Melanocyte of skin (primary cell): ENCODE data around the gene SGMS2. TPM values are rescaled to one million over a fixed set of nuclear protein-coding genes. Genes with fewer than 3 reads are reported as not detected.

Source experiments
- small RNA-seq, 2 donors: library from RNA; depleted of rRNA; stranded (forward); fragments of <200 nt; gene quantifications; one replicate each; pipeline ENCODE3, GENCODE V24; 2012
- total RNA-seq, 2 donors: library from RNA; depleted of rRNA; stranded (reverse); fragments of >200 nt; gene quantifications; 2 replicates each; pipeline ENCODE4 v1.2.3, GENCODE V29; 2012

Gene SGMS2
- 10 to 100 TPM; 15.1 to 20.3 TPM for total RNA-seq

GRCh38 chr4:107824350-107825071 is at the start of gene SGMS2:
SGMS2 (plus strand) TSS chr4:107824932; CDS start chr4:107895554, 70,622 bp downstream.

DNA sequence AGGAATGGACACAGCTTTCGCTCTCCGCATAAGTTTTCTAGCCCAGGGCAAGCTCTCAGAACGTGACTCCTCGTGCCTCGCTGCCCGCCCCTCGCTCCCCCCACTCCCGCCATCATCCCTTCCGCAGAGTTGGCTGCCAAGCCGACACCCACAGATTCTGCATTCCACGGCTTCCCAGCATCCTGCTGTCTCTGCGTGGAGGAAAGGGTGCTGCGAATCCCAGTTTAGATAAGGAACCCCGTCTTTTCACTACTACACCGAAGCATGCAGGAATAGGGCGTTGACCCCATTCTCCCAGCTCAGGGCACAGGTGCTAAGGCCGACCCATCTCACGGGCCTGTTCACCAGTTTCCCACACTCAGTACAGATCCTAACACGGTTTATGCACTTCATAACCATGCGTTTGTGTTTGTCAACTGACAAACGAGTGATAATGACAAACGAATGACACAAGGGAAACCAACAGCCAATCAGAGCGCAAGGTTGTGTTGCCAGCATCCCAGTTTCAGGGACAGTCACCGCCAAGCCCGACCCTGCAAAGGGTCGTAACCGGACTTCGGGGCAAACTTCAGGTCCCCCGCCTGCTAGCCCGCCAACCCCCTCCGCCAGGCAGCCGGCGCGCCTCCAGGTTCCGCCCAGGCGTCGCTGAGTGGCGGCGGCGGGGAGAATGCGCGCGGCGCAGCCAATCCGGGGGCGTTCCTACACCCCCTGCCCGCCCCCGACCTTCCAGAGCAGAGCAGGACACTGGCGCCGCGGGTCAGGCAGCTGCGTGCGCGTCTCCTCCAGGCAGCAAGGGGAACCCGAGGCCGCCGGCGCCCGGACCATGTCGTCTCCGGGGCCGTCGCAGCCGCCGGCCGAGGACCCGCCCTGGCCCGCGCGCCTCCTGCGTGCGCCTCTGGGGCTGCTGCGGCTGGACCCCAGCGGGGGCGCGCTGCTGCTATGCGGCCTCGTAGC is 106.4 kb downstream of the SGMS2 start, which contains the start of gene CYP2U1:
TSS of gene CYP2U1 (plus strand) at position 729 of the 954 bp plus-strand sequence. CDS start at position 824, 95 bp downstream.

Small RNAs within 50 kb of the gene (small RNA-seq; reads per million reads assigned to genes)
- gene RNU6-733P, result 0 to 0.04 reads per million in 2 donors

Other genes with a start within 250 kb of the SGMS2 start
- 10 to 100 TPM; 45.8 to 49.6 TPM for gene PAPSS1, start 104.7 kb upstream of the SGMS2 start, total RNA-seq
- 10 to 100 TPM; 35.8 to 44.6 TPM for gene CYP2U1, start 106.6 kb downstream of the SGMS2 start, total RNA-seq
- 10 to 100 TPM; 13.1 to 26.3 TPM for gene HADH, start 165.0 kb downstream of the SGMS2 start, total RNA-seq